HCT116 (cell line): Measurements from ENCODE around the gene ADD2. TPM values are rescaled to one million over a fixed set of nuclear protein-coding genes. Genes with fewer than 3 reads are reported as not detected.

ENCODE experiments used
- ATAC-seq: fragments of 200-7000 bp; cut with Tn5 transposase; 2 replicates; pipeline ENCODE4 v1.9.1; 2020; ENCODE audit warnings: mild to moderate bottlenecking, moderate library complexity
- BruUV-seq: library from RNA; stranded (reverse); fragments of 400-500 nt; replicated peaks from 2 replicates; lab custom pipeline; 2021; lab: Mats Ljungman, UMichigan
- CTCF ChIA-PET: fragments of 300-600 bp; sonication (Branson Sonifier 250); formaldehyde crosslinking; loops from one replicate; lab custom pipeline; 2021; ENCODE audit warnings: antibody characterized with exemption; lab: Charles Lee
- POLR2A ChIA-PET: fragments of 300-600, 350-600 bp; sonication (Branson Sonifier 250); formaldehyde crosslinking; loops from one replicate; lab custom pipeline; 2021; ENCODE audit warnings: antibody characterized with exemption; lab: Charles Lee
- RAD21 ChIA-PET, 2 experiments: fragments of 300-600 bp; sonication (Branson Sonifier 250); formaldehyde crosslinking; loops; one replicate each; lab custom pipeline; 2023; ENCODE audit warnings: low total read pairs in 2 of 2; ENCODE audit not compliant: uncharacterized antibody in 2 of 2, unreplicated experiment in 2 of 2, low non-redundant PET in 1 of 2; lab: Charles Lee
- DNase-seq: peaks from one replicate; pipeline ENCODE4 v3.0.0-alpha.2; 2010; ENCODE audit warnings: low read depth, low spot score
- H2AFZ ChIP-seq: fragments of 200-600 bp; shearing (Covaris generic), sonication (generic); 2 replicates; pipeline ENCODE4 v1.6.1; 2017; ENCODE audit warnings: low read depth, mixed run types, mixed read lengths, antibody characterized with exemption, low read length; ENCODE audit not compliant: poor library complexity, severe bottlenecking
- H3K27ac ChIP-seq: 2 replicates; pipeline ENCODE4 v1.5.1; 2012; ENCODE audit warnings: low read depth, low read length
- H3K27me3 ChIP-seq: fragments of 200-600 bp; sonication (generic); 2 replicates; pipeline ENCODE4 v1.6.1; 2016; ENCODE audit warnings: mixed run types, low read length, mixed read lengths; ENCODE audit not compliant: insufficient read depth
- H3K36me3 ChIP-seq, 2 experiments: fragments of 200-500 bp in 1 of 2; fragments of 200-600 bp in 1 of 2; sonication (Bioruptor generic) in 1 of 2; sonication (generic) in 1 of 2; 2 replicates each; pipeline versions ENCODE4 v1.5.1 to v1.6.1; 2014 to 2016; ENCODE audit warnings: low read length in 2 of 2, inconsistent platforms in 1 of 2, mixed read lengths in 1 of 2, mixed run types in 1 of 2; ENCODE audit not compliant: insufficient read depth in 2 of 2, control insufficient read depth in 1 of 2
- H3K4me1 ChIP-seq, 2 experiments: fragments of 200-600 bp in 1 of 2; sonication (generic) in 1 of 2; 2 replicates each; pipeline versions ENCODE4 v1.5.1 to v1.6.1; 2012 to 2017; ENCODE audit warnings: low read length in 2 of 2, inconsistent platforms in 1 of 2, mild to moderate bottlenecking in 1 of 2, mixed read lengths in 1 of 2, mixed run types in 1 of 2, moderate library complexity in 1 of 2; ENCODE audit not compliant: insufficient read depth in 2 of 2, control insufficient read depth in 1 of 2
- H3K4me2 ChIP-seq: fragments of 200-600 bp; sonication (generic); 2 replicates; pipeline ENCODE4 v1.6.1; 2017; ENCODE audit warnings: mixed run types, low read length, mixed read lengths
- H3K4me3 ChIP-seq, 2 experiments: fragments of 200-600 bp in 1 of 2; sonication (generic) in 1 of 2; replicated peaks in 1 of 2; 2 replicates each; pipeline ENCODE4 v1.5.1; 2011 to 2016; ENCODE audit warnings: low read length in 2 of 2, control low read depth in 1 of 2, low read depth in 1 of 2, mild to moderate bottlenecking in 1 of 2, mixed read lengths in 1 of 2, mixed run types in 1 of 2
- H3K79me2 ChIP-seq: fragments of 200-600 bp; sonication (generic); 2 replicates; pipeline ENCODE4 v1.6.1; 2017; ENCODE audit warnings: mild to moderate bottlenecking, mixed run types, low read length, moderate library complexity, mixed read lengths; ENCODE audit not compliant: insufficient read depth
- H3K9ac ChIP-seq: fragments of 200-600 bp; sonication (generic); 2 replicates; pipeline ENCODE4 v1.6.1; 2016; ENCODE audit warnings: low read length, mixed read lengths
- H3K9me2 ChIP-seq: fragments of 200-600 bp; sonication (generic), shearing (Covaris generic); 2 replicates; pipeline ENCODE4 v1.6.1; 2017; ENCODE audit warnings: mixed run types, mild to moderate bottlenecking, moderate library complexity; ENCODE audit not compliant: insufficient read depth
- H3K9me3 ChIP-seq, 2 experiments: fragments of 200-500 bp in 1 of 2; fragments of 200-600 bp in 1 of 2; sonication (Bioruptor generic) in 1 of 2; sonication (generic) in 1 of 2; 2 replicates each; pipeline ENCODE4 v1.6.1; 2014 to 2017; ENCODE audit warnings: low read length in 2 of 2, mixed read lengths in 2 of 2, inconsistent platforms in 1 of 2, low read depth in 1 of 2, mild to moderate bottlenecking in 1 of 2, mixed run types in 1 of 2, moderate library complexity in 1 of 2; ENCODE audit not compliant: control insufficient read depth in 1 of 2, insufficient read depth in 1 of 2
- H4K20me1 ChIP-seq: fragments of 200-600 bp; sonication (generic), shearing (Covaris generic); 2 replicates; pipeline ENCODE4 v1.6.1; 2017; ENCODE audit warnings: mixed run types, mild to moderate bottlenecking, moderate library complexity; ENCODE audit not compliant: insufficient read depth
- EGR1 ChIP-seq: IDR thresholded peaks from 2 replicates; pipeline ENCODE4 v1.6.1; 2012; ENCODE audit warnings: low read depth
- ELF1 ChIP-seq: IDR thresholded peaks from 2 replicates; pipeline ENCODE4 v1.6.1; 2012; ENCODE audit warnings: low read depth, borderline replicate concordance
- FOSL1 ChIP-seq: IDR thresholded peaks from 2 replicates; pipeline ENCODE4 v1.6.1; 2012; ENCODE audit warnings: low read depth
- TCF7L2 ChIP-seq: IDR thresholded peaks from 2 replicates; pipeline ENCODE4 v1.7.0; 2011; ENCODE audit warnings: borderline replicate concordance, inconsistent platforms; ENCODE audit not compliant: insufficient read depth, insufficient read length; ENCODE audit errors: extremely low read depth
- YY1 ChIP-seq: IDR thresholded peaks from 2 replicates; pipeline ENCODE4 v1.6.1; 2011; ENCODE audit warnings: low read length, low read depth, moderate library complexity, mild to moderate bottlenecking; ENCODE audit not compliant: insufficient replicate concordance; ENCODE audit errors: extremely low read depth
- intact Hi-C: fragments of 100-400 bp; cut with micrococcal nuclease; formaldehyde crosslinking; loops from 2 replicates; pipeline ENCODE4 v1.10.0; 2022
- total RNA-seq: library from RNA; stranded (reverse); gene quantifications from one replicate; pipeline ENCODE4 v1.2.1, GENCODE V29; 2021; ENCODE audit not compliant: unreplicated experiment
- TF ChIP-seq, protein P1 (sequence below): IDR thresholded peaks from 2 replicates; pipeline ENCODE4 v1.6.1; 2011; ENCODE audit warnings: mild to moderate bottlenecking, low read length, moderate library complexity; ENCODE audit not compliant: insufficient replicate concordance; ENCODE audit errors: extremely low read depth

The ADD2 gene
- total RNA-seq, 1 experiment from 2014 or later, result 0.15 TPM

- POLR2A ChIA-PET, result no interaction called here
- H2AFZ ChIP-seq, result no peak overlapping the region
- H3K9ac ChIP-seq, result no peak overlapping the region
- H4K20me1 ChIP-seq, result no peaks in the 10 kb centered on the region
- no peak overlapping the region for H3K27ac ChIP-seq
- DNase-seq, result no peak
- peaks cover 5% of the 10 kb centered on the region; the same call in 1 of the 2 replicates for H3K27me3 ChIP-seq
- no peaks in the 10 kb centered on the region for H3K9me3 ChIP-seq
- H3K9me2 ChIP-seq, result no peaks in the 10 kb centered on the region
- H3K4me3 ChIP-seq, result no peak overlapping the region
- H3K4me1 ChIP-seq, result no peaks in the 10 kb centered on the region
- H3K79me2 ChIP-seq, result no peaks in the 10 kb centered on the region
- ATAC-seq, result no peak
- intact Hi-C loops, result no loop called here
- no TSS peak for BruUV-seq
- CTCF ChIA-PET, result no interaction called here
- RAD21 ChIA-PET, result no interaction called here
- no peaks in the 10 kb centered on the region for H3K36me3 ChIP-seq
- TF ChIP-seq FOSL1 (no peak), YY1 (no peak), EGR1 (no peak), TCF7L2 (no peak), ELF1 (no peak)
- TF ChIP-seq, protein P1, sequence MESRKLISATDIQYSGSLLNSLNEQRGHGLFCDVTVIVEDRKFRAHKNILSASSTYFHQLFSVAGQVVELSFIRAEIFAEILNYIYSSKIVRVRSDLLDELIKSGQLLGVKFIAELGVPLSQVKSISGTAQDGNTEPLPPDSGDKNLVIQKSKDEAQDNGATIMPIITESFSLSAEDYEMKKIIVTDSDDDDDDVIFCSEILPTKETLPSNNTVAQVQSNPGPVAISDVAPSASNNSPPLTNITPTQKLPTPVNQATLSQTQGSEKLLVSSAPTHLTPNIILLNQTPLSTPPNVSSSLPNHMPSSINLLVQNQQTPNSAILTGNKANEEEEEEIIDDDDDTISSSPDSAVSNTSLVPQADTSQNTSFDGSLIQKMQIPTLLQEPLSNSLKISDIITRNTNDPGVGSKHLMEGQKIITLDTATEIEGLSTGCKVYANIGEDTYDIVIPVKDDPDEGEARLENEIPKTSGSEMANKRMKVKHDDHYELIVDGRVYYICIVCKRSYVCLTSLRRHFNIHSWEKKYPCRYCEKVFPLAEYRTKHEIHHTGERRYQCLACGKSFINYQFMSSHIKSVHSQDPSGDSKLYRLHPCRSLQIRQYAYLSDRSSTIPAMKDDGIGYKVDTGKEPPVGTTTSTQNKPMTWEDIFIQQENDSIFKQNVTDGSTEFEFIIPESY, result no peak
- H3K4me2 ChIP-seq, result no peak overlapping the region
Measured at GRCh38 chr2:70716131-70716743, 51.8 kb downstream of the ADD2 start.
